Esophagus muscularis mucosa (tissue), 4 donors: ENCODE measurements around the gene PRDM2. TPM values are rescaled to one million over a fixed set of nuclear protein-coding genes. Genes with fewer than 3 reads are reported as not detected.

ENCODE experiments used
- DNase-seq: peaks from one replicate; pipeline ENCODE4 v3.0.0-alpha.2; 2017; ENCODE audit errors: extremely low spot score
- H3K27ac ChIP-seq, 4 donors: fragments of 200-600 bp; sonication (generic); replicated peaks in 1 of 4; 1 replicate in 3 of 4; 2 replicates in 1 of 4; pipeline ENCODE4 v1.5.1; 2016 to 2019; ENCODE audit warnings: mild to moderate bottlenecking in 1 of 4
- H3K27me3 ChIP-seq, 4 donors: fragments of 200-600 bp; sonication (generic); one replicate each; pipeline versions ENCODE4 v1.5.1 to v1.6.0; 2016 to 2019
- H3K36me3 ChIP-seq, 4 donors: fragments of 200-600 bp; sonication (generic); one replicate each; pipeline ENCODE4 v1.5.1; 2016 to 2019
- H3K4me1 ChIP-seq, 4 donors: fragments of 200-600 bp; sonication (generic); one replicate each; pipeline ENCODE4 v1.5.1; 2016 to 2019
- H3K4me3 ChIP-seq, 4 donors: fragments of 200-600 bp; sonication (generic); 1 replicate in 2 of 4; 2 replicates in 2 of 4; pipeline ENCODE4 v1.5.1; 2016 to 2019; ENCODE audit warnings: mild to moderate bottlenecking in 4 of 4, moderate library complexity in 1 of 4
- H3K9me3 ChIP-seq, 4 donors: fragments of 200-600 bp; sonication (generic); 1 replicate in 3 of 4; 2 replicates in 1 of 4; pipeline ENCODE4 v1.5.1; 2016 to 2019
- EP300 ChIP-seq: sonication (generic); formaldehyde crosslinking; IDR thresholded peaks from one replicate; pipeline ENCODE4 v1.6.1; 2017; ENCODE audit warnings: antibody characterized with exemption
- POLR2A ChIP-seq: fragments of 450-650 bp; IDR thresholded peaks from one replicate; pipeline ENCODE4 v1.6.1; 2017; ENCODE audit warnings: antibody characterized with exemption, moderate library complexity, mild to moderate bottlenecking, low read depth
- POLR2AphosphoS5 ChIP-seq, 2 donors: sonication (generic); formaldehyde crosslinking; IDR thresholded peaks; one replicate each; pipeline ENCODE4 v1.6.1; 2017; ENCODE audit warnings: antibody characterized with exemption in 2 of 2
- whole genome bisulfite sequencing: methylation state at CpG from one replicate; pipeline ENCODE4 v1.1.5; 2018; 5-methylcytosine and 5-hydroxymethylcytosine counted together
- intact Hi-C: fragments of 100-400 bp; cut with DNase I; formaldehyde crosslinking; loops from one replicate; pipeline ENCODE4 v1.15.1; 2023
- total RNA-seq, 4 donors: library from RNA; depleted of rRNA; stranded (reverse); fragments of >200 nt; gene quantifications; one replicate each; pipeline versions ENCODE4 v1.1.0 to v1.2.1, GENCODE V29; 2016
- TF ChIP-seq, protein P1 (sequence below), 3 experiments: fragments of 200-600 bp in 2 of 3; fragments of 450-650 bp in 1 of 3; sonication (generic) in 2 of 3; IDR thresholded peaks; one replicate each; pipeline ENCODE4 v1.5.1; 2017 to 2019; ENCODE audit warnings: antibody characterized with exemption in 3 of 3, mild to moderate bottlenecking in 2 of 3, moderate library complexity in 1 of 3

PRDM2 gene
- total RNA-seq, 4 donors from 2014 or later, result 32.5 to 54.6 (median 44.2) TPM

DNA sequence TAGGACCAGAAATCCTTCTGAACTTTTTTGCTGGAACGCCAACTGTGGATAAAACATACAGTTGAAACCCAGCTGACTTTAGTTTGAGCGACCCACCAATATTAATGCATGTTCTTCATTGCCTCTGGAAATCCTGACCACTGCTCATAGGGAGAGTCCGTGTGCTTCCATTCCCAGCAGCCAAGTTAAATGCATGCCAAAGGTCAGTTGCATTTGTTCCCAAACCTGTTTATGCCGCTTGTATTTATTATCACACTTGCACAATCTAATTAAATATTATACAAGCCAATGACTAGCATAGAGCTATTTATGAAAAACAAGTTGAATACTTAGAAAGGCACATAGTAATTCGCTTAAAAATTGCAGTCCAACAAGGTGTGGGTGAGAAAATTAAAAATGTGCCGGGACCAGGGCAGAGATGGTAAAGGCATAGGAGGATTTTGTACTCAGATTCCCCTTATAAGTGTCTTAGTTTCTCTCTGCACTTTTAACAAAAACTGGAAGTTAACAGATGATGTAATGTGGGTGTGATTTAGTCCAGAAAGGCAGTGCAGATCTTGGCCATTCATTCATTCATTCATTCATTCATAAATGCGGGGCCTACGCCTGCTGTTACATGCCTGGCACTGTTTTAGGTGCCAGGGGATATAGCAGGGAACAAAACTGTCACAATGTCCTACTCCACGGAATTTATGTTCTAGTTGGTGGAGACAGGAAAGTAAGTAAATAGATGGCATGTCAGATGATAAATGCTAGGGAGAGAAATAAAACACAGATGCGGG lies 99.7 kb downstream of the PRDM2 start:
- Histone ChIP-seq H3K27ac (no peak overlapping the region), H3K9me3 (no peaks in the 10 kb centered on the region), H3K36me3 (peaks cover 0 to 26% (median 7%) of the 10 kb centered on the region in 4 donors), H3K4me1 (peaks cover 0 to 8% (median 4%) of the 10 kb centered on the region in 4 donors), H3K27me3 (no peaks in the 10 kb centered on the region), H3K4me3 (no peak overlapping the region)
- WGBS, result 89% methylated on average over 10 of the region's 10 CpGs
- intact Hi-C loops, result no loop called here
- no peak for DNase-seq
- TF ChIP-seq POLR2AphosphoS5 (IDR thresholded peaks at IDR 0.05) (no peak), POLR2A (no peak), EP300 (no peak)
- TF ChIP-seq, protein P1, sequence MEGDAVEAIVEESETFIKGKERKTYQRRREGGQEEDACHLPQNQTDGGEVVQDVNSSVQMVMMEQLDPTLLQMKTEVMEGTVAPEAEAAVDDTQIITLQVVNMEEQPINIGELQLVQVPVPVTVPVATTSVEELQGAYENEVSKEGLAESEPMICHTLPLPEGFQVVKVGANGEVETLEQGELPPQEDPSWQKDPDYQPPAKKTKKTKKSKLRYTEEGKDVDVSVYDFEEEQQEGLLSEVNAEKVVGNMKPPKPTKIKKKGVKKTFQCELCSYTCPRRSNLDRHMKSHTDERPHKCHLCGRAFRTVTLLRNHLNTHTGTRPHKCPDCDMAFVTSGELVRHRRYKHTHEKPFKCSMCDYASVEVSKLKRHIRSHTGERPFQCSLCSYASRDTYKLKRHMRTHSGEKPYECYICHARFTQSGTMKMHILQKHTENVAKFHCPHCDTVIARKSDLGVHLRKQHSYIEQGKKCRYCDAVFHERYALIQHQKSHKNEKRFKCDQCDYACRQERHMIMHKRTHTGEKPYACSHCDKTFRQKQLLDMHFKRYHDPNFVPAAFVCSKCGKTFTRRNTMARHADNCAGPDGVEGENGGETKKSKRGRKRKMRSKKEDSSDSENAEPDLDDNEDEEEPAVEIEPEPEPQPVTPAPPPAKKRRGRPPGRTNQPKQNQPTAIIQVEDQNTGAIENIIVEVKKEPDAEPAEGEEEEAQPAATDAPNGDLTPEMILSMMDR (IDR thresholded peaks at IDR 0.05), result no peak

DNA sequence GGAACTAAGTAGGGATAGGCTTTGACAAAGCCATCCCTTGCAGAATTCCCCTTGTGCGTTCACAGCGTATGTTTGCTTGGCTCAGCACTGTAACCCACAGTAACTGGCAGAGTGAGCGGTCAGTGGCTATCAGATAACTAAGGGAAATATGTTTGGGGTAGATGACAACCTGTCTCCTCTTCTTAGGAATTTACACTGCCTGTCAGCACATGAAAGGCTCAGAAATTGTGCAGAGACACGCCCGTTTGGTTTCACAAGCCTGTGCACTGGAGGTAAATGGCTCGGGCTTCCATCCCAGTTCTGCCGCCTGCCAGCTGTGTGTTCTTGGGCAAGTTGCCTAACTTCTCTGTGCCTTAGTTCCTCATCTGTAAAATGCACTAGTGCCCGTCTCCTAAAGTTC lies 101.2 kb downstream of the PRDM2 start:
- no peak for DNase-seq
- Histone ChIP-seq H3K9me3 (no peaks in the 10 kb centered on the region), H3K27me3 (no peaks in the 10 kb centered on the region), H3K36me3 (peaks cover 0 to 25% (median 2%) of the 10 kb centered on the region in 4 donors), H3K4me1 (peaks cover 0 to 8% (median 4%) of the 10 kb centered on the region in 4 donors), H3K27ac (no peak overlapping the region), H3K4me3 (no peak overlapping the region)
- intact Hi-C loops, result no loop called here
- TF ChIP-seq, protein P1 (IDR thresholded peaks at IDR 0.05), result no peak
- no peak for TF ChIP-seq EP300
- no peak for TF ChIP-seq POLR2AphosphoS5 (IDR thresholded peaks at IDR 0.05)
- TF ChIP-seq POLR2A, result no peak
- 79% methylated on average over 8 of the region's 8 CpGs for WGBS

- no peak for DNase-seq
Measured at GRCh38 chr1:13801655-13802486, 101.9 kb downstream of the PRDM2 start.

GRCh38 chr1:13802782-13803545 lies 103.0 kb downstream of the PRDM2 start:
- H3K4me1 ChIP-seq, result peaks cover 0 to 8% (median 4%) of the 10 kb centered on the region in 4 donors

More at GRCh38 chr1:13801655-13802486, 101.9 kb downstream of the PRDM2 start:
- H3K4me1 ChIP-seq, result peaks cover 0 to 8% (median 4%) of the 10 kb centered on the region in 4 donors
- WGBS, result 97% methylated on average over 14 of the region's 20 CpGs
- no peak overlapping the region for H3K4me3 ChIP-seq
- H3K27ac ChIP-seq, result no peak overlapping the region
- intact Hi-C loops, result no loop called here
- peaks cover 0 to 19% (median 0%) of the 10 kb centered on the region in 4 donors for H3K36me3 ChIP-seq
- no peaks in the 10 kb centered on the region for H3K27me3 ChIP-seq
- H3K9me3 ChIP-seq, result no peaks in the 10 kb centered on the region
- TF ChIP-seq POLR2A (no peak), EP300 (no peak), POLR2AphosphoS5 (IDR thresholded peaks at IDR 0.05) (no peak)
- TF ChIP-seq, protein P1 (IDR thresholded peaks at IDR 0.05), result no peak

More at GRCh38 chr1:13802782-13803545, 103.0 kb downstream of the PRDM2 start:
- DNase-seq, result no peak
- Histone ChIP-seq H3K27me3 (no peaks in the 10 kb centered on the region), H3K27ac (no peak overlapping the region), H3K36me3 (peaks cover 0 to 19% (median 0%) of the 10 kb centered on the region in 4 donors), H3K9me3 (no peaks in the 10 kb centered on the region), H3K4me3 (no peak overlapping the region)
- intact Hi-C loops, result no loop called here
- 88% methylated on average over 19 of the region's 19 CpGs for WGBS
- TF ChIP-seq, protein P1 (IDR thresholded peaks at IDR 0.05), result no peak
- TF ChIP-seq POLR2A (no peak), EP300 (no peak), POLR2AphosphoS5 (IDR thresholded peaks at IDR 0.05) (no peak)
